A673 (cell line): ENCODE data around the gene KCNC1. TPM values are rescaled to one million over a fixed set of nuclear protein-coding genes. Genes with fewer than 3 reads are reported as not detected.

Source experiments
- BruUV-seq: library from RNA; stranded (reverse); fragments of 400-500 nt; replicated peaks from 2 replicates; lab custom pipeline; 2021; lab: Mats Ljungman, UMichigan
- CTCF ChIA-PET: fragments of 300-600 bp; sonication (Branson Sonifier 250); formaldehyde crosslinking; loops from one replicate; lab custom pipeline; 2022; ENCODE audit warnings: antibody characterized with exemption; lab: Charles Lee
- POLR2A ChIA-PET: fragments of 300-600 bp; sonication (Branson Sonifier 250); formaldehyde crosslinking; loops from one replicate; lab custom pipeline; 2022; ENCODE audit warnings: antibody characterized with exemption; ENCODE audit not compliant: low non-redundant PET; lab: Charles Lee
- DNase-seq: peaks from one replicate; pipeline ENCODE4 v3.0.0-alpha.2; 2015; ENCODE audit warnings: low spot score
- H3K27ac ChIP-seq: fragments of 200-600 bp; sonication (generic); 2 replicates; pipeline ENCODE4 v1.5.1; 2016; ENCODE audit warnings: mixed run types, low read depth, mild to moderate bottlenecking, mixed read lengths, antibody characterized with exemption, low read length; ENCODE audit not compliant: poor library complexity, severe bottlenecking
- H3K27me3 ChIP-seq: fragments of 200-600 bp; sonication (generic); replicated peaks from 2 replicates; pipeline ENCODE4 v1.6.1; 2017; ENCODE audit warnings: mixed run types, low read depth, mild to moderate bottlenecking, mixed read lengths, antibody characterized with exemption, low read length; ENCODE audit not compliant: insufficient read depth, poor library complexity
- H3K36me3 ChIP-seq: fragments of 200-600 bp; sonication (generic); 2 replicates; pipeline ENCODE4 v1.6.1; 2016; ENCODE audit warnings: mixed run types, mild to moderate bottlenecking, mixed read lengths, antibody characterized with exemption, low read length; ENCODE audit not compliant: insufficient read depth, poor library complexity, severe bottlenecking
- H3K4me1 ChIP-seq: fragments of 200-600 bp; sonication (generic); 2 replicates; pipeline ENCODE4 v1.6.1; 2017; ENCODE audit warnings: mixed run types, mild to moderate bottlenecking, mixed read lengths, antibody characterized with exemption, low read length; ENCODE audit not compliant: insufficient read depth, poor library complexity, severe bottlenecking
- H3K4me3 ChIP-seq: fragments of 200-600 bp; sonication (generic); 2 replicates; pipeline ENCODE4 v1.5.1; 2016; ENCODE audit warnings: low read depth, mixed run types, mild to moderate bottlenecking, mixed read lengths, low read length; ENCODE audit not compliant: poor library complexity, severe bottlenecking
- H3K9me3 ChIP-seq: fragments of 200-600 bp; sonication (generic); 2 replicates; pipeline ENCODE4 v1.6.1; 2016; ENCODE audit warnings: mixed run types, low read depth, mild to moderate bottlenecking, mixed read lengths, antibody characterized with exemption, low read length; ENCODE audit not compliant: poor library complexity, severe bottlenecking
- EZH2 ChIP-seq: fragments of 200-600 bp; sonication (generic); IDR thresholded peaks from 2 replicates; pipeline ENCODE4 v1.6.1; 2017; ENCODE audit warnings: borderline replicate concordance, low read depth, mild to moderate bottlenecking, mixed read lengths, antibody characterized with exemption, low read length; ENCODE audit not compliant: poor library complexity, severe bottlenecking
- intact Hi-C: fragments of 100-400 bp; cut with micrococcal nuclease; formaldehyde crosslinking; loops from one replicate; pipeline ENCODE4 v1.10.0; 2022; ENCODE audit not compliant: unreplicated experiment
- total RNA-seq: library from RNA; stranded (reverse); gene quantifications from 2 replicates; pipeline ENCODE4 v1.2.3, GENCODE V29; 2021
- TF ChIP-seq, protein P1 (sequence below): fragments of 300-800, 200-600 bp; sonication (generic); conservative IDR thresholded peaks from 2 replicates; pipeline ENCODE4 v1.5.1; 2017; ENCODE audit warnings: low read depth, mild to moderate bottlenecking, antibody characterized with exemption, low read length, moderate library complexity, mixed read lengths

The KCNC1 gene
- total RNA-seq, 1 experiment from 2014 or later: 0.09 TPM

DNA sequence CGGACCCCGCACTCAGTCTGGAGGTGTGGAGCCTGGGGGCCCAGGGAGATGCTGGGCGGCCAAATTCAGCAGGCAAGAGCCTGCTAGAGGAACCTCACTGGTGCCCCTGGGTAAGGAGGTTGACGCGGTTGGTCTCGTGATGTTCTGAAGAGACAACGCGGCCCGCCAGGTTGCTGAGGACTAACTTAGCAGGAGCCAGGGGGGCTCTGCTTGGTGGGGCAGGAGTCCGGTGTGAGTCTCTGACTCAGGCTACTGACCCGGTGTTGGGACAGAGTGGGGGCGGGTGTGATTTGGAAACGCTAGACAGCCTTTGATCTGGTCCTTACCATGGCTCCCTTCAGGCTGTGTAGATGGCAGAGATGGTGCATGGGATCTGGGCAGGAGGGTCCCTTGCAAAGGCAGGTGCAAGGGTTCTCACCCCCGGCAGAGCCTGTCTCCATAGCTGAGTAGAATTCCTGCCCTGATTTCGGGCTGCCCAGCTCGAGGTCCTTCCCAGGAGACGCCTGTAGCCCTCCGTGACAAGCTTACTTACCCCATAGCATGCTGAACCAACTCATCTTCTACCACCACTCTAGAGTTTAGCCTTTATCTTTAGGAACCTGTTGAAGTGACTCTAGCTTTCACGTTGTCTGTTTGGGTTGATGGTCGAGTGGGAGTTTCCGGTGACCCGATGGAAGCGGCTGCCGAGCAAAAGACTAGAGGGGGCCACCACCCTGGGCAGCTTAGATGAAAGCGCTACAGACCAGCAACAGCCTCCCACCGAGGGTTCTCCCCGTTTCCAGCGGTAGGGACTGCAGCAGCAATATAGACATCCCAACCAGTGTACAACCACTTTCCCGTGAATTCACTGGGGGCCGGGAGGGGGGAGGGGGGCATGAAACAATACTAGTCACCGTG, 38.4 kb downstream of the KCNC1 start:
- no peaks in the 10 kb centered on the region for H3K27me3 ChIP-seq
- DNase-seq: no peak
- intact Hi-C loops: no loop called here
- TF ChIP-seq, protein P1, sequence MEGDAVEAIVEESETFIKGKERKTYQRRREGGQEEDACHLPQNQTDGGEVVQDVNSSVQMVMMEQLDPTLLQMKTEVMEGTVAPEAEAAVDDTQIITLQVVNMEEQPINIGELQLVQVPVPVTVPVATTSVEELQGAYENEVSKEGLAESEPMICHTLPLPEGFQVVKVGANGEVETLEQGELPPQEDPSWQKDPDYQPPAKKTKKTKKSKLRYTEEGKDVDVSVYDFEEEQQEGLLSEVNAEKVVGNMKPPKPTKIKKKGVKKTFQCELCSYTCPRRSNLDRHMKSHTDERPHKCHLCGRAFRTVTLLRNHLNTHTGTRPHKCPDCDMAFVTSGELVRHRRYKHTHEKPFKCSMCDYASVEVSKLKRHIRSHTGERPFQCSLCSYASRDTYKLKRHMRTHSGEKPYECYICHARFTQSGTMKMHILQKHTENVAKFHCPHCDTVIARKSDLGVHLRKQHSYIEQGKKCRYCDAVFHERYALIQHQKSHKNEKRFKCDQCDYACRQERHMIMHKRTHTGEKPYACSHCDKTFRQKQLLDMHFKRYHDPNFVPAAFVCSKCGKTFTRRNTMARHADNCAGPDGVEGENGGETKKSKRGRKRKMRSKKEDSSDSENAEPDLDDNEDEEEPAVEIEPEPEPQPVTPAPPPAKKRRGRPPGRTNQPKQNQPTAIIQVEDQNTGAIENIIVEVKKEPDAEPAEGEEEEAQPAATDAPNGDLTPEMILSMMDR: no peak
- TF ChIP-seq EZH2: no peak
- no peak overlapping the region for H3K27ac ChIP-seq
- no peaks in the 10 kb centered on the region for H3K9me3 ChIP-seq
- H3K4me3 ChIP-seq: no peak overlapping the region
- no TSS peak for BruUV-seq
- H3K4me1 ChIP-seq: no peaks in the 10 kb centered on the region
- ChIA-PET POLR2A (no interaction called here), CTCF (no interaction called here)
- no peaks in the 10 kb centered on the region for H3K36me3 ChIP-seq

DNA sequence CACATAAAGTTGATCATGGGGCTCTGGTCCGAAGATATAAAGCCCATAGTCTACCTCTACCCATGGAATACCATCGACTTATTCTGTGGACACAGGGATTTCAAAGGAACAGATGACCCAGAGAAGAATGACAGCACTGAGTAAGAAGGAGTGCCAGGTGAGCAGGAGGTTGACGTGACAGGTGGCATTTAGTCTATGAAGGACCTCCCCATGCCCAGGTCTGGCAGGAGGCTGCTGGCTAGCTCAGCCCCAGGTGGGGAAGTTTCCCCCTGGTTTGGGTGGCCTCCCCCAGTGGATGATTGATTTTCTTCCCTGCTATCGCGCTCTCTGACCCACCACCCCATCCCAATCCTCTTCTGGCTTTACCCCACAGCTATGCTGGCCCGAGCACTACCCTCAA, 39.1 kb downstream of the KCNC1 start:
- Histone ChIP-seq H3K27me3 (no peaks in the 10 kb centered on the region), H3K4me1 (no peaks in the 10 kb centered on the region), H3K4me3 (no peak overlapping the region), H3K9me3 (no peaks in the 10 kb centered on the region), H3K36me3 (no peaks in the 10 kb centered on the region), H3K27ac (no peak overlapping the region)
- no TSS peak for BruUV-seq
- TF ChIP-seq, protein P1: no peak
- no peak for TF ChIP-seq EZH2
- intact Hi-C loops: no loop called here
- ChIA-PET POLR2A (no interaction called here), CTCF (no interaction called here)
- DNase-seq: no peak

DNA sequence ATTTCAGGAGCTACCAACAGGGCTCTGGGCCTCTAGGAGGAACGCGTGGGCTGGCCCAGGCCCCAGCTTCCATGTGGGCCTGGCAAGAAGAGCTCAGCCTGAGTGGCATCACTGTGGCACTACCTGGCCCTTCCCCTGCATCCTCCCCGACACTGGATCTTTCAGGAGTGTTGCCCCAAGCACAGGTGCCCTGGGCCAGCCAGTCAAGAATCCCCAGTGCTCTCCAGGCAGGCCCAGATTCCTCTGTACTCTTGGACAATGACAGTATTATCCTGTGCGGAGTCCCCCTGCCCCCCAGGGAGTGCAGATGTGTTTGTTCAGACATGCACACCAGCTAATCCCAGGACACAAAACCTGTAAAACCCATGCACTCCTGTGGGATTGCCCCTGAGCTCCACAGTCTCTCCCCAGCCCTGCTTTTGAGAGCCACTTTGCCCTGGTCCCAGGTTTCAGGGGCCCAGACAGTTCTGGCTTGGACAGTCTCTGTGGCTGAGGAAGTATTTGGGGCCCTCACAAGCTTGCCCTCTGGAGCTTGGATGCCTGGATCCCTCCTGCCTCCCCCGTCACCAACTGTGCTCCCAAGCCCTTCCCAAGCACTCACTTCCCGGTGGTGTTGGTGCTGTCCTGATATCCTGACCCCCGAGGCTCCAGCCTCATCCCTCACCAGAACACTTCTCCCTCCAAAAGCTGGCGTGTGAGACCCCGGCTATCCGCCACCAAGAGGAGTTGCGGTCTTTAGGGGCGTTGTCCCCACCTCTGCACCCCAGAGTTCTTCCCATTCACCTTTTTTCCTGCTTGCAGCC, 39.9 kb downstream of the KCNC1 start:
- no peak for DNase-seq
- no peak overlapping the region for H3K27ac ChIP-seq
- no peaks in the 10 kb centered on the region for H3K36me3 ChIP-seq
- H3K4me3 ChIP-seq: no peak overlapping the region
- H3K4me1 ChIP-seq: no peaks in the 10 kb centered on the region
- no TSS peak for BruUV-seq
- H3K27me3 ChIP-seq: no peaks in the 10 kb centered on the region
- no peaks in the 10 kb centered on the region for H3K9me3 ChIP-seq
- POLR2A ChIA-PET: no interaction called here
- CTCF ChIA-PET: no interaction called here
- TF ChIP-seq, protein P1: no peak
- TF ChIP-seq EZH2: no peak
- intact Hi-C loops: no loop called here
